Mesendoderm (in vitro differentiated cells): ENCODE results near the gene THEMIS2.

Experiments used
- DNase-seq: peaks from one replicate; pipeline ENCODE4 v3.0.0; 2013
- H2AK5ac ChIP-seq: 2 replicates; pipeline ENCODE4 v1.6.1; 2013; ENCODE audit warnings: low read length, inconsistent platforms
- H2BK120ac ChIP-seq: 2 replicates; pipeline ENCODE4 v1.6.1; 2013; ENCODE audit warnings: low read depth, mild to moderate bottlenecking, low read length, moderate library complexity, mixed read lengths
- H2BK15ac ChIP-seq: replicated peaks from 2 replicates; pipeline ENCODE4 v1.6.1; 2013; ENCODE audit warnings: low read depth, mild to moderate bottlenecking, moderate library complexity
- H2BK5ac ChIP-seq: 2 replicates; pipeline ENCODE4 v1.6.1; 2013; ENCODE audit warnings: low read length, inconsistent platforms
- H3K18ac ChIP-seq: 2 replicates; pipeline ENCODE4 v1.6.1; 2013; ENCODE audit warnings: mild to moderate bottlenecking, low read length, mixed read lengths
- H3K23ac ChIP-seq: one replicate; pipeline ENCODE4 v1.6.1; 2013; ENCODE audit warnings: low read length
- H3K27ac ChIP-seq: 2 replicates; pipeline ENCODE4 v1.5.1; 2013; ENCODE audit warnings: low read depth, mild to moderate bottlenecking, inconsistent platforms, low read length, moderate library complexity
- H3K27me3 ChIP-seq: 2 replicates; pipeline ENCODE4 v1.6.1; 2013; ENCODE audit warnings: low read length, control low read depth, mild to moderate bottlenecking, inconsistent platforms; ENCODE audit not compliant: insufficient read depth, poor library complexity
- H3K36me3 ChIP-seq: 2 replicates; pipeline ENCODE4 v1.6.1; 2013; ENCODE audit warnings: low read length, inconsistent platforms; ENCODE audit not compliant: control insufficient read depth, insufficient read depth
- H3K4ac ChIP-seq: one replicate; pipeline ENCODE4 v1.6.1; 2013; ENCODE audit warnings: low read depth, mild to moderate bottlenecking, low read length, moderate library complexity
- H3K4me1 ChIP-seq: 2 replicates; pipeline ENCODE4 v1.6.1; 2013; ENCODE audit warnings: low read depth, low read length, inconsistent platforms; ENCODE audit not compliant: control insufficient read depth
- H3K4me2 ChIP-seq: 2 replicates; pipeline ENCODE4 v1.6.1; 2013; ENCODE audit warnings: low read length
- H3K4me3 ChIP-seq: 2 replicates; pipeline ENCODE4 v1.5.1; 2013; ENCODE audit warnings: mild to moderate bottlenecking, low read length
- H3K56ac ChIP-seq: one replicate; pipeline ENCODE4 v1.6.1; 2013; ENCODE audit warnings: low read length
- H3K79me1 ChIP-seq: 2 replicates; pipeline ENCODE4 v1.6.1; 2013; ENCODE audit warnings: low read length, inconsistent platforms
- H3K79me2 ChIP-seq: 2 replicates; pipeline ENCODE4 v1.6.1; 2013; ENCODE audit warnings: mild to moderate bottlenecking, low read length; ENCODE audit not compliant: control insufficient read depth, insufficient read depth
- H3K9ac ChIP-seq: 2 replicates; pipeline ENCODE4 v1.6.1; 2013; ENCODE audit warnings: low read length, inconsistent platforms
- H4K5ac ChIP-seq: one replicate; pipeline ENCODE4 v1.6.1; 2013; ENCODE audit warnings: low read length
- H4K8ac ChIP-seq: one replicate; pipeline ENCODE4 v1.6.1; 2013; ENCODE audit warnings: low read depth, mild to moderate bottlenecking, control low read depth, low read length, moderate library complexity
- WGBS: extraction: QIAGEN DNeasy Blood & Tissue Kit; methylation state at CpG from one replicate; pipeline ENCODE4 v1.1.7; 2013; ENCODE audit warnings: low lambda C conversion rate, missing lambda C conversion rate; ENCODE audit not compliant: insufficient coverage; ENCODE audit errors: extremely low coverage; 5-methylcytosine and 5-hydroxymethylcytosine counted together

Gene THEMIS2

GRCh38 chr1:27861436-27861835 is 10.9 kb upstream of the THEMIS2 start:
- no peak overlapping the region for H3K4me3 ChIP-seq
- no peak overlapping the region for H2AK5ac ChIP-seq
- H3K23ac ChIP-seq, result no peak overlapping the region
- no peak overlapping the region for H3K18ac ChIP-seq
- H4K5ac ChIP-seq, result no peak overlapping the region
- H3K4me1 ChIP-seq, result peaks cover 2% of the 10 kb centered on the region
- H3K56ac ChIP-seq, result no peak overlapping the region
- H3K36me3 ChIP-seq, result no peaks in the 10 kb centered on the region
- no peaks in the 10 kb centered on the region for H3K79me1 ChIP-seq
- no peak overlapping the region for H2BK120ac ChIP-seq
- H2BK5ac ChIP-seq, result no peak overlapping the region
- no peak overlapping the region for H4K8ac ChIP-seq
- DNase-seq, result no peak
- no peak overlapping the region for H2BK15ac ChIP-seq
- WGBS, result no CpG with 5 or more reads among the region's 10 CpGs
- no peaks in the 10 kb centered on the region for H3K27me3 ChIP-seq
- H3K79me2 ChIP-seq, result no peaks in the 10 kb centered on the region
- no peak overlapping the region for H3K27ac ChIP-seq
- no peak overlapping the region for H3K9ac ChIP-seq
- no peak overlapping the region for H3K4ac ChIP-seq
- H3K4me2 ChIP-seq, result no peak overlapping the region

GRCh38 chr1:27862004-27862403 is 10.3 kb upstream of the THEMIS2 start:
- H4K5ac ChIP-seq, result no peak overlapping the region
- peaks cover 2% of the 10 kb centered on the region for H3K4me1 ChIP-seq
- no peak overlapping the region for H3K18ac ChIP-seq
- H2BK15ac ChIP-seq, result no peak overlapping the region
- no peaks in the 10 kb centered on the region for H3K27me3 ChIP-seq
- H3K4ac ChIP-seq, result no peak overlapping the region
- no peaks in the 10 kb centered on the region for H3K79me2 ChIP-seq
- no CpG with 5 or more reads among the region's 3 CpGs for WGBS
- no peak overlapping the region for H3K23ac ChIP-seq
- H3K4me2 ChIP-seq, result no peak overlapping the region
- no peak overlapping the region for H3K56ac ChIP-seq
- DNase-seq, result no peak
- H3K79me1 ChIP-seq, result no peaks in the 10 kb centered on the region
- no peak overlapping the region for H3K27ac ChIP-seq
- no peak overlapping the region for H2BK120ac ChIP-seq
- H3K36me3 ChIP-seq, result no peaks in the 10 kb centered on the region
- H4K8ac ChIP-seq, result no peak overlapping the region
- H2AK5ac ChIP-seq, result no peak overlapping the region
- H2BK5ac ChIP-seq, result no peak overlapping the region
- H3K9ac ChIP-seq, result no peak overlapping the region
- H3K4me3 ChIP-seq, result no peak overlapping the region

GRCh38 chr1:27862671-27863537 is 9.4 kb upstream of the THEMIS2 start:
- Histone ChIP-seq H3K36me3 (no peaks in the 10 kb centered on the region), H3K27ac (no peak overlapping the region), H3K56ac (peak overlapping the region; percentile 34), H2BK5ac (no peak overlapping the region), H4K8ac (no peak overlapping the region), H3K9ac (no peak overlapping the region), H3K4me1 (peaks cover 2% of the 10 kb centered on the region), H2BK120ac (no peak overlapping the region), H3K4ac (no peak overlapping the region), H2AK5ac (no peak overlapping the region), H3K79me2 (no peaks in the 10 kb centered on the region), H3K18ac (no peak overlapping the region), H3K23ac (peak overlapping the region; percentile 57), H4K5ac (no peak overlapping the region), H3K4me3 (no peak overlapping the region), H2BK15ac (no peak overlapping the region), H3K79me1 (no peaks in the 10 kb centered on the region), H3K4me2 (no peak overlapping the region), H3K27me3 (no peaks in the 10 kb centered on the region)
- peak; percentile 83 for DNase-seq
- no CpG with 5 or more reads among the region's 9 CpGs for WGBS

GRCh38 chr1:27863538-27863915 is 8.8 kb upstream of the THEMIS2 start:
- no peak overlapping the region for H2BK5ac ChIP-seq
- H3K4me2 ChIP-seq, result no peak overlapping the region
- H3K36me3 ChIP-seq, result no peaks in the 10 kb centered on the region
- WGBS, result no CpG with 5 or more reads among the region's 1 CpG
- H3K79me2 ChIP-seq, result no peaks in the 10 kb centered on the region
- no peak overlapping the region for H2BK15ac ChIP-seq
- H3K27ac ChIP-seq, result no peak overlapping the region
- DNase-seq, result no peak
- no peak overlapping the region for H3K4ac ChIP-seq
- H3K79me1 ChIP-seq, result no peaks in the 10 kb centered on the region
- no peak overlapping the region for H3K18ac ChIP-seq
- H3K23ac ChIP-seq, result no peak overlapping the region
- H4K8ac ChIP-seq, result no peak overlapping the region
- peaks cover 2% of the 10 kb centered on the region for H3K4me1 ChIP-seq
- H3K4me3 ChIP-seq, result no peak overlapping the region
- H3K9ac ChIP-seq, result no peak overlapping the region
- H3K27me3 ChIP-seq, result no peaks in the 10 kb centered on the region
- H4K5ac ChIP-seq, result no peak overlapping the region
- no peak overlapping the region for H3K56ac ChIP-seq
- no peak overlapping the region for H2BK120ac ChIP-seq
- H2AK5ac ChIP-seq, result no peak overlapping the region

- DNase-seq, result no peak
- no CpG with 5 or more reads among the region's 8 CpGs for WGBS
- no peak overlapping the region for H2BK5ac ChIP-seq
- no peak overlapping the region for H2BK120ac ChIP-seq
- no peak overlapping the region for H2BK15ac ChIP-seq
- no peaks in the 10 kb centered on the region for H3K79me1 ChIP-seq
- H2AK5ac ChIP-seq, result no peak overlapping the region
- no peak overlapping the region for H3K27ac ChIP-seq
- no peak overlapping the region for H3K4me3 ChIP-seq
- no peaks in the 10 kb centered on the region for H3K36me3 ChIP-seq
- H3K79me2 ChIP-seq, result no peaks in the 10 kb centered on the region
- no peak overlapping the region for H4K5ac ChIP-seq
- H3K4me1 ChIP-seq, result peaks cover 2% of the 10 kb centered on the region
- H3K18ac ChIP-seq, result no peak overlapping the region
- H3K4me2 ChIP-seq, result no peak overlapping the region
- no peak overlapping the region for H3K23ac ChIP-seq
- no peak overlapping the region for H3K4ac ChIP-seq
- H3K27me3 ChIP-seq, result no peaks in the 10 kb centered on the region
- no peak overlapping the region for H3K56ac ChIP-seq
- no peak overlapping the region for H4K8ac ChIP-seq
- no peak overlapping the region for H3K9ac ChIP-seq
Measured at GRCh38 chr1:27864264-27864895, 8.0 kb upstream of the THEMIS2 start.
